GM23248 (cell line): ENCODE measurements around the gene GSG1L2.

Experiments
- EZH2 ChIP-seq: fragments of 200-600 bp; sonication (generic); IDR thresholded peaks from 2 replicates; pipeline ENCODE4 v1.6.1; 2018; ENCODE audit warnings: antibody characterized with exemption, mild to moderate bottlenecking; ENCODE audit not compliant: insufficient read depth, poor library complexity, severe bottlenecking
- EZH2phosphoT487 ChIP-seq: fragments of 200-600 bp; sonication (generic); IDR thresholded peaks from 2 replicates; pipeline ENCODE4 v1.6.1; 2018; ENCODE audit warnings: antibody characterized with exemption, moderate library complexity, mild to moderate bottlenecking, low read depth; ENCODE audit not compliant: insufficient read depth

DNA sequence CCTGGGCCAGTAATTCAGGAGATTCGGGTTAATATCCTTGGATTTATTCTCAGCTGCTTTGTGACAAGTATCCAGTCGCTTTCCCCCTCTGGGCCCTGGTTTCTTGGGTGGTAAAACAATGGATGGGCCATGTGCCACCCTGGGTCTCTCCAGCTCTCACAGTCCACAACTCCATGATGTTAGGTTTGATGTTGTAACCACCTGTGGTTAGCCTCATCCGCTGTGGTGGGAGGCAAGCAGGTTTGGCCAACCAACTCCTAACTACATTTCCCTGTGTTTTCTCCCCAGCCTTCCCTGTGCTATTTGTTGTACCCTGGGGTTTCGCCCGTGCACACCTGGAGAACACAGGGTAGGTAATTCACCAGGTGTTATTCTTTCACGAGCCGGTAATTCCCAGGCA is 39.0 kb upstream of the GSG1L2 start:
- TF ChIP-seq EZH2phosphoT487 (no peak), EZH2 (no peak)
